OCI-LY3 (cell line): ENCODE results near the gene ROR2.

ENCODE experiments used
- H2AFZ ChIP-seq: fragments of 200-600, 300-600 bp; shearing (Covaris generic); 2 replicates; pipeline ENCODE4 v1.6.0; 2014; ENCODE audit warnings: antibody characterized with exemption, low read depth, low read length
- H3K27ac ChIP-seq: fragments of 200-600, 300-600 bp; sonication (generic); 2 replicates; pipeline ENCODE4 v1.5.1; 2014; ENCODE audit warnings: mild to moderate bottlenecking, low read length, moderate library complexity, mixed read lengths
- H3K27me3 ChIP-seq: fragments of 200-600, 300-600 bp; sonication (generic); 2 replicates; pipeline ENCODE4 v1.6.1; 2014; ENCODE audit warnings: low read depth, low read length, mixed read lengths
- H3K36me3 ChIP-seq: fragments of 200-600, 300-600 bp; sonication (generic); replicated peaks from 2 replicates; pipeline ENCODE3; 2014; ENCODE audit warnings: low read depth, low read length, mixed read lengths
- H3K4me1 ChIP-seq: fragments of 300-600, 200-600 bp; sonication (generic); 2 replicates; pipeline ENCODE4 v1.6.1; 2014; ENCODE audit warnings: low read length, mixed read lengths
- H3K4me2 ChIP-seq: fragments of 200-600, 300-600 bp; sonication (generic); 2 replicates; pipeline ENCODE4 v1.6.1; 2014; ENCODE audit warnings: low read length, mixed read lengths
- H3K4me3 ChIP-seq: fragments of 300-600, 200-600 bp; sonication (generic); 2 replicates; pipeline ENCODE4 v1.5.1; 2014; ENCODE audit warnings: antibody characterized with exemption, mild to moderate bottlenecking, low read length, moderate library complexity
- H3K79me2 ChIP-seq: fragments of 300-600, 200-600 bp; shearing (Covaris generic); 2 replicates; pipeline ENCODE4 v1.6.1; 2014; ENCODE audit warnings: mild to moderate bottlenecking, low read length, mixed read lengths
- H3K9ac ChIP-seq: fragments of 300-600, 200-600 bp; shearing (Covaris generic); 2 replicates; pipeline ENCODE4 v1.6.0; 2014; ENCODE audit warnings: mild to moderate bottlenecking, low read length, moderate library complexity
- H3K9me3 ChIP-seq: fragments of 200-600, 300-600 bp; shearing (Covaris generic); 2 replicates; pipeline ENCODE4 v1.6.1; 2014; ENCODE audit warnings: low read length, mixed read lengths; ENCODE audit not compliant: insufficient read depth
- H4K20me1 ChIP-seq: fragments of 200-600, 300-600 bp; sonication (generic); 2 replicates; pipeline ENCODE4 v1.6.1; 2016; ENCODE audit warnings: low read length, mixed read lengths; ENCODE audit not compliant: insufficient read depth
- CTCF ChIP-seq: fragments of 200-600, 300-600 bp; sonication (generic); IDR thresholded peaks from 2 replicates; pipeline ENCODE4 v1.5.1; 2014; ENCODE audit warnings: antibody characterized with exemption, low read length, low read depth
- EZH2phosphoT487 ChIP-seq: fragments of 200-600 bp; shearing (Covaris generic); IDR thresholded peaks from 2 replicates; pipeline ENCODE4 v1.6.1; 2018; ENCODE audit warnings: antibody characterized with exemption, mixed run types, low read depth

ROR2 gene

GRCh38 chr9:91744114-91744513 lies 205.9 kb downstream of the ROR2 start:
- Histone ChIP-seq H3K27ac (no peak overlapping the region), H3K4me2 (no peak overlapping the region), H3K9ac (no peak overlapping the region), H2AFZ (no peak overlapping the region), H3K4me1 (no peaks in the 10 kb centered on the region), H3K36me3 (no peaks in the 10 kb centered on the region), H3K27me3 (peaks cover 5% of the 10 kb centered on the region), H3K4me3 (no peak overlapping the region), H3K79me2 (no peaks in the 10 kb centered on the region), H3K9me3 (no peaks in the 10 kb centered on the region), H4K20me1 (no peaks in the 10 kb centered on the region)
- TF ChIP-seq CTCF (no peak), EZH2phosphoT487 (no peak)

- H2AFZ ChIP-seq = no peak overlapping the region
- no peak overlapping the region for H3K4me3 ChIP-seq
- no peaks in the 10 kb centered on the region for H3K79me2 ChIP-seq
- no peaks in the 10 kb centered on the region for H4K20me1 ChIP-seq
- H3K9ac ChIP-seq = no peak overlapping the region
- H3K36me3 ChIP-seq = no peaks in the 10 kb centered on the region
- H3K27ac ChIP-seq = no peak overlapping the region
- no peaks in the 10 kb centered on the region for H3K9me3 ChIP-seq
- TF ChIP-seq EZH2phosphoT487 (no peak), CTCF (no peak)
- H3K4me2 ChIP-seq = no peak overlapping the region
- H3K27me3 ChIP-seq = peaks cover 23% of the 10 kb centered on the region
- no peaks in the 10 kb centered on the region for H3K4me1 ChIP-seq
Measured at GRCh38 chr9:91741522-91741921, 208.5 kb downstream of the ROR2 start.

- Histone ChIP-seq H3K79me2 (no peaks in the 10 kb centered on the region), H3K27ac (no peak overlapping the region), H4K20me1 (no peaks in the 10 kb centered on the region), H3K27me3 (peaks cover 28% of the 10 kb centered on the region), H2AFZ (no peak overlapping the region), H3K4me2 (no peak overlapping the region), H3K4me3 (no peak overlapping the region), H3K9ac (no peak overlapping the region), H3K4me1 (no peaks in the 10 kb centered on the region), H3K9me3 (no peaks in the 10 kb centered on the region), H3K36me3 (no peaks in the 10 kb centered on the region)
- TF ChIP-seq EZH2phosphoT487 (no peak), CTCF (no peak)
Measured at GRCh38 chr9:91740701-91741100, 209.3 kb downstream of the ROR2 start.

- no peak overlapping the region for H3K4me3 ChIP-seq
- TF ChIP-seq EZH2phosphoT487 (no peak), CTCF (no peak)
- H3K27ac ChIP-seq = no peak overlapping the region
- no peak overlapping the region for H2AFZ ChIP-seq
- H3K36me3 ChIP-seq = no peaks in the 10 kb centered on the region
- H4K20me1 ChIP-seq = no peaks in the 10 kb centered on the region
- H3K9ac ChIP-seq = no peak overlapping the region
- no peaks in the 10 kb centered on the region for H3K79me2 ChIP-seq
- peaks cover 4% of the 10 kb centered on the region; the same call in 1 of the 2 replicates for H3K4me1 ChIP-seq
- no peaks in the 10 kb centered on the region for H3K9me3 ChIP-seq
- H3K27me3 ChIP-seq = peaks cover 31% of the 10 kb centered on the region
- H3K4me2 ChIP-seq = no peak overlapping the region
Measured at GRCh38 chr9:91736898-91737601, 213.0 kb downstream of the ROR2 start.
